GM18951 (cell line): ENCODE measurements around the gene FGD3.

ENCODE experiments used
- POLR2A ChIP-seq: IDR thresholded peaks from 4 replicates; pipeline ENCODE4 v1.6.1; 2011; ENCODE audit warnings: mild to moderate bottlenecking; ENCODE audit not compliant: insufficient read length, insufficient read depth; ENCODE audit errors: extremely low read depth
- in situ Hi-C: fragments of 300-500 bp; cut with MboI; formaldehyde crosslinking; loops from one replicate; pipeline ENCODE4 v1.12.0; 2022; ENCODE audit warnings: low sequenced_read_pairs, mixed read lengths, inconsistent platforms; ENCODE audit not compliant: unreplicated experiment

Gene FGD3

GRCh38 chr9:93054758-93055704 is 107.7 kb downstream of the FGD3 start:
- TF ChIP-seq POLR2A, result no peak
- in situ Hi-C loops, result no loop called here

- TF ChIP-seq POLR2A, result no peak
- in situ Hi-C loops, result no loop called here
Observed at GRCh38 chr9:93057042-93057702, 109.8 kb downstream of the FGD3 start.

GRCh38 chr9:93057703-93058354 is 110.5 kb downstream of the FGD3 start:
- no peak for TF ChIP-seq POLR2A
- in situ Hi-C loops, result no loop called here

- in situ Hi-C loops, result no loop called here
- TF ChIP-seq POLR2A, result peak; percentile 83
Observed at GRCh38 chr9:93058355-93059010, 111.2 kb downstream of the FGD3 start, which contains the start of gene SUSD3. TSS of gene SUSD3 (plus strand) at chr9:93058701. CDS start at chr9:93058743, 42 bp downstream.

GRCh38 chr9:93059011-93059714 is 111.8 kb downstream of the FGD3 start:
- TF ChIP-seq POLR2A, result peak; percentile 40
- in situ Hi-C loops, result no loop called here

GRCh38 chr9:93059715-93060578 is 112.6 kb downstream of the FGD3 start:
- in situ Hi-C loops, result no loop called here

GRCh38 chr9:93060746-93061259 is 113.5 kb downstream of the FGD3 start:
- TF ChIP-seq POLR2A, result no peak

More at GRCh38 chr9:93059715-93060578, 112.6 kb downstream of the FGD3 start:
- TF ChIP-seq POLR2A, result no peak

GRCh38 chr9:93061260-93061751 is 114.0 kb downstream of the FGD3 start:
- TF ChIP-seq POLR2A, result no peak
- in situ Hi-C loops, result no loop called here

More at GRCh38 chr9:93060746-93061259, 113.5 kb downstream of the FGD3 start:
- in situ Hi-C loops, result no loop called here

GRCh38 chr9:93061791-93062763 is 114.8 kb downstream of the FGD3 start:
- peak; percentile 14 for TF ChIP-seq POLR2A
- in situ Hi-C loops, result no loop called here
